ENCODE data around the gene FAM107B.

Gene FAM107B

GRCh38 chr10:14775656-14776055, 959 bp upstream of the FAM107B start:
- no peak for DNase-seq

DNA sequence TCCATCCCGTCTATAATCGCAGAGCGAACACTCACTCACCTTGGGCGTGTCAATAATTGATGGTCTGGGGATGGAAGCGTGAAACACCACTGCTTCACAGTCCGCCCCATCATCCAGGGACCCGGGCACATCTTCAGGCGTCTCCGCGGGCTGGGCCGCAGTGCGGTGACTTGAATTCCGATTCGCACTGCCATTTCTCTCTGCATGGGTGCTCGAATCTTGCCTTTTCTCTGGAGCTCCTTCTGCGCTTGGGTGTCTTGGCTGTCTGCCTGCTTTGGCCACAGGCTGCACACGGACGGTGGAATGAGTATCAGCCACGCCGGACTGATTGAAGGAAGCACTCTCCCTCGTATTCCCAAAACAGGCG, 500 bp downstream of the FAM107B start:
- DNase-seq: no peak

DNA sequence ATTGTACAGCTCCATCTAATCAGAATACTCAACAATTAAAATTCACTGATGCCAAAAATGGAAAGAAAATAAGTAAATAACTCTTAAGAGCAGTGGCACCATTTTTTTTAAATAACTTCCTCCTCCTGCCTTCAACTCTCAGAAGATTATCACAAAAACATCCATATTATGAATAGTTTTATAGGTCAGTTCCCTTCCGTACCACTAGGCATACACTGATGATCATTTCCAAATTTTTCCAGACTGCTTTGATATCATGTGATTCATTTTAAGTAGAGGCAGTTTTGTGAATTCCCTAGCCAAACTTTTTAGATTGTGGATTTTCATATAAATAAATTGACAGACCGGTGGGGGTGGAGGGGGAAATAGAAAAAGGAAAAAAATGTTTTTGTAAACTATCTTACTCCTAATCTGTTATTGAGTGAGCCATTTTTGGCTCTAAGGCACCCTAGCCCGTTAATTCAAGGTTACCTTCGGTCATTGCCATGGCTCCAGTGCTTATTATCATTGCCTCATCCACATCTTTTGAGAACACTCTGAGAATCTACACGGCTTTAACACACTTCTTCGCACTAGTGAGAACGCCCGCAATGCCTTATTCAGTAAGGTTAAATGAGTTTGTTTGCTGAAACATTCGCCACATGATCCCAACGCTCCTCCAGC, 1.0 kb downstream of the FAM107B start:
- no peak for DNase-seq

DNA sequence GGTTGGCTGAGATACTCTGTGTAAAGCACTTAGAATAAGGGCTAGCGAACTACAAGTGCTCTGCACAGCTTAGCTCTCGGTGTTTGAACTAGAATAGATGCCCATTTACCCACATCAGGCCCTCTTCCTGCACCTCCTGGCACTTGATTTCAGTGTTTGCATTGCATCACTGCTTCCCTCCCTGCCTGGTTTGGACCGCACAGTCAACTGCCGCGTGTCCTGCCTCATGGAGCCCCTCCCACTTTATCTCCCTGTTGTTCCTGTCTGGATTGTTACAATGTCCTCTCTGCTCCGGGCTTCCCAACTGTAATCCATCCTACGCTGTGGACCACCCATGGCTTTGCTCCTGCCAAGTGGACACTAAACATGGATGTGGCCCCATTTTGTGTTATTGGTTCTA, 2.3 kb downstream of the FAM107B start:
- DNase-seq: no peak

DNA sequence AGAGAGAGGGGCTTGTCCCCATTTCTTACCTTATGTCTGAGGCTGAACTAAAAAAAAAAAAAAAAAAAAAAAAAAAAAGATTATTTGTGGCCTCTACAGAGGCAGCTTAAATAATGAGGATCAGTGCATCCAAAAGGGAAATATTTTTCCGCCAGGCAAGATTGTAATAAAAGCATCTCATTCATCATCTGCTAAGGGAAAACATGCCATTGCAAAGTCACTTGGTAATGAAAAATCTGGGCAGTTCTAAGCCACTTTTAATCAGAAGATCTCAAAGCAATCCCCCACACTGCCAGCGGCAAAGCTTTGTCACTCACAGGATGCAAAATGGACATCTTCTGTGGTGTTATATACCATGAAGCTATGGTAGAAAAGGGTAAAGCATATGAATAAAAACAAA, 3.8 kb downstream of the FAM107B start:
- no peak for DNase-seq

GRCh38 chr10:14761372-14761771, 13.3 kb downstream of the FAM107B start:
- DNase-seq: no peak

DNA sequence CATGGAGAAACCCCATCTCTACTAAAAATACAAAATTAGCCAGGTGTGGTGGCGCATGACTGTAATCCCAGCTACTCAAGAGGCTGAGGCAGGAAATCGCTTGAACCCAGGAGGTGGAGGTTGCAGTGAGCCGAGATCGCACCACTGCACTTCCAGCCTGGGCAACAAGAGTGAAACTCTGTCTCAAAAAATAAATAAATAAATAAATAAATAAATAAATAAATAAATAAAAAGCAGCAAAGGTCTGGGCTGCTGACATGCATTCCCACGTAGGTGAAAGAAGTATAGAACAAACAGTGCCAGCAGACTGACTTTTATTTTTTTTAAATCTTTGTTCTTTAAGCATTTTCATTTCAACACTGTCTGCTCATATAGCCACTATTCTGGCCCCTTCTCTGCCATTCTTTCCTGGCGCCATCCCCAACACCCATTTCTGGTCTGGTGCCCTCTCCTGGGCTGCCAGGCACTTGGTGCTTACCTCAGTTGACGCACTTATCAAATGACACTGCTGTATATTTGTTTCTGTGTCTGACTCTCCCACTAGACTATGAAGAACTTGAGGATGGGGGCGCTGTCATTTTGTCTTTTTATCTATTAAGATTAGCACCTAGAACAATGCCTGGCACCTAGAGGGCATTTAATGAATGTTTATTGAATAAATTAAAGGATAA, 15.6 kb downstream of the FAM107B start:
- DNase-seq: no peak

DNA sequence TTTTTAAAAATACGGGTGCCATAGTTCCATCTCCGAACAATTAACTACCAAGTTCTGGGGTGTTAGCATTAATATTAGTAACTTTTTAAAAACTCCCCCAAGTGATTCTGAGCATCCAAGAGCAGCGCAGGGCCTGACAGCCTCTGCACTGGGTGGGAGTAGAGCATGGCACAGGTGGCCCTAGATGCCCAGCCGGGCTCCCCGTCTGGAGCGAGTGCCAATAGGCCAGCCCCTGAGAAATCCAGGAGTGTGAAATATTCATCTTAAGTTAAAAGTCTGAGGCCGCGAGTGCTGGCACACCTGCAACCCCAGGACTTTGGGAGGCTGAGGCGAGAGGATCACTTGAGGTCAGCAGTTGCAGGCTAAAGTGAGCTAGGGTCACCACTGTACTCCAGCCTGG, 16.2 kb downstream of the FAM107B start:
- no peak for DNase-seq

- no peak for DNase-seq
Measured at GRCh38 chr10:14757986-14758385, 16.7 kb downstream of the FAM107B start.

GRCh38 chr10:14757394-14757793, 17.3 kb downstream of the FAM107B start:
- no peak for DNase-seq

DNA sequence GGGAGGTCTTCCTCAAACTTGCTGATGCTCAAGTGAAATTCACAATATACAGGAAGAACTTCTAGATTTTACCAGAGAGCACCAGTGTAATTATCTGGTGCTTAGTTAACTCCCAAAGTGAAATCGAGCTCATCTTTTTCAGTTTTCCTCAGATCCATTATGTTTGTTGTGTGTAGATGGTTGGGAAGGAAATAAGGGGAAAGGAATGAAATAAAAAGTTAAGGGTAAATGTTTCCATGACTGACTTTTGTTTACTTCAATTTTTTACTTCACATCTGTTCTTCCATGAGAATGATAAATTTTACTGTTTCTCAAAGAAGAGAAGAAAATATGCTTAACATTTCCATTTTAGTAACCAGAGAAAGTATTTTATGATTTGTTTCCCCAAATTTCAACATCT, 21.3 kb downstream of the FAM107B start:
- no peak for DNase-seq

DNA sequence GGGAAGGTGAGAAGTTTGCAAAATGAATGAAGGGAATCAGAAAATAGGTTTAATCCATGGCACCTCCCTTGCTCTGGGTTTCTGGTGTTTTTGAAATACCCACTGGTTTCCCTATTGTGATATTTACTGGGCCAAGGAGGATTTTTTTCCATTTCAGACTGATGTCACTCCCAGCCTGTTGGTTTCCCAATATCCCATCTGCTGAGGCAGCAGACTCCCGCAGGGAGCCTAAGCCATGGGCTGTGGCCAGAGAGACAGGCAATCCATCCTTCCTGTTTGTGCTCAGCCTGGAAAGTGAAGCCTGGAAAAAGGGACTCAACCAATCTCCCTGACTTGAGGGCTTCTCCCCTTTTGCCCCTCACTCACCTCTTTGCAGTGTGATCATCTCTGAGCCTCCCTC, 22.8 kb downstream of the FAM107B start:
- no peak for DNase-seq

DNA sequence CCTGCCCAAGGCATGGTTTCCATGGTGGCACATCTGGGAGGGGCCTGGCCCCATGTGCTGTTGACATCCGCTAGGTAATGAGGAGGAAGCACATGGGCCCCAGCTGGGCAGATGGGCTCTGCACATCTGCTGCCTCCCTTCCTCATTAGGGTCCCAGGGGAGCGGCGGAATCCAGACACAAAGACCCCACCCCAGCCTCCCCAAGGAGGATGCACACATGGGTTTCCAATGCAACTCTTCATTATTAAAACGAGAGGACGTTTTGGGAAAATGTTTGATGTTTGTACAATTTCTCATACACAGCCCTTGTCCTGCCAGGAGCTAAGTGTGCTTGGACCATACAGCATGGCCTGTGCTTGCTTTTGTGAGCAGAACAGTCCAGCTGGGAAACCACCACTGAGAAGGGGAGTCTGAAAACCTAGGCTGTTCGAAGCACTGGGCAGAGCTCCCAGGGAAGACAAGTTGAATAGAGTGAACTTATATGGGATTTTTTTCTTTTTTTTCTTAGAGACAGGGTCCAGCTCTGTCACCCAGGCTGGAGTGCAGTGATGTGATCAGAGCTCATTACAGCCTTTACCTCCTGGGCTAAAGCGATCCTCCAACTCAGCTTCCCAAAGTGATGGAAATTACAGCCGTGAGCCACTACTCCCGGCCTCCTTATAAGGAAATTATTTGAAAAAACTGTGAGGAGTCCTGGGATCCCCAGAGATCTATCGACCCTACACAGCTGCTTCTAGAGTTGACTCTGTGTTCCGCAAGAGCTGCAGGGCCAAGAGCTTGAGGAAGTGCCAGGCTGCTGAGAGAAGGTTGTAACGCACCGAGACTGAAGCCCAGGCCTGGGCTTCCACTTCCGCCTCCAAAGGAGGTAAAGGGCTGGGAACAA, 23.4 kb downstream of the FAM107B start:
- DNase-seq: peak; percentile 81

DNA sequence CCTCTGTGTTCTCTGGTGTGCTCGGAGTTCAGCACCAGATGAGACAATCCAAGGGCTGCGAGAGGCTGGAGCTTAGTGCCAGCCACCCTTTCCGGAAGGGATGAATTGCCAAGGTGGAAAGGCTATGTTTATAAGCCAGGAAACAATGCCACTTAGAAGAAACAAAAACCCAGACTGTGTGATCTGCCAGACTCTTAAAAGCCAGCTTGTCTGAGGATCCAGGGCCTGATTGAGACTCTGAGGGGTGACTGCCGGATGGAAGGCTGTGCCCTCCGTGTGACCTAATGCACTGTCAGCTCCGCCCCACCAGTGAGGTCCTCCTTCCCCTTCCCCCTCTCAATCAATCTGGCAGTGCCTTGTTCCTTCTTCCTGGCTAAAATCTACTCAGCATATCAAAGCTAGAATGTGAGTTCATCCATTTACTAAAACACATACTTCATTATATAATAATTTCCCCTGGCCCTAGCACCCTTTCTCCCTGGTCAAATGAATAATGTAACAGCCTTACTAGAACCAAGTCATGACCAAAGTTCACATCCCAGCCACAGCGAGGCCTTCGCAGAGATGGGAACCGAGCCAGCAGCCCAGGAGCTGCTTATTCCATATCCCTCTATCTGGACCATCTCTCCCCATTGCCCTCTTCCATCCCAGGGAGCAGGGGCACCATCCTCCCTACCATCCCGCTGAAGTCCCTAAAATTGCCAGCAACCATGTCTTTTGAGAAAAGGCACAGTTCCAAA, 25.5 kb downstream of the FAM107B start:
- DNase-seq: peak; percentile 68

GRCh38 chr10:14748441-14748840, 26.3 kb downstream of the FAM107B start:
- no peak for DNase-seq

DNA sequence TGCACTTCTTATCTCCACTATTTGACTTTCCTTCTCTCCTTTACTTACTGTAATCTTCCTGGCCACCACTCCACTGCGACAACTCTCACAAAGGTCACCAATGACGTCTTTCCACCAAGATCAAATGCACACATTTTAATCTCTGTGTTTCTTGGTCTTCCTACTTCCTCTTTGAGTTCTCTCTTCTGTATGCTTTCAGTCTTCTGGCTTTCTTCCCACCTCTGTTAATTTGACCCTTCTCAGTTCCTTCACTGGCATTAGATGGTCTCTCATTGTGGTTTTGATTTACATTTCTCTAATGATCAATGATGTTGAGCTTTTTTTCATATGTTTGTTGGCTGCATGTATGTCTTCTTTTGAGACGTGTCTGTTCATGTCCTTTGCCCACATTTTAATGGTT, 31.9 kb downstream of the FAM107B start:
- DNase-seq: no peak

- no peak for DNase-seq
Measured at GRCh38 chr10:14742382-14742781, 32.3 kb downstream of the FAM107B start.

GRCh38 chr10:14740684-14741247, 33.9 kb downstream of the FAM107B start:
- DNase-seq: no peak

- DNase-seq: no peak
Measured at GRCh38 chr10:14737808-14738545, 36.7 kb downstream of the FAM107B start.

DNA sequence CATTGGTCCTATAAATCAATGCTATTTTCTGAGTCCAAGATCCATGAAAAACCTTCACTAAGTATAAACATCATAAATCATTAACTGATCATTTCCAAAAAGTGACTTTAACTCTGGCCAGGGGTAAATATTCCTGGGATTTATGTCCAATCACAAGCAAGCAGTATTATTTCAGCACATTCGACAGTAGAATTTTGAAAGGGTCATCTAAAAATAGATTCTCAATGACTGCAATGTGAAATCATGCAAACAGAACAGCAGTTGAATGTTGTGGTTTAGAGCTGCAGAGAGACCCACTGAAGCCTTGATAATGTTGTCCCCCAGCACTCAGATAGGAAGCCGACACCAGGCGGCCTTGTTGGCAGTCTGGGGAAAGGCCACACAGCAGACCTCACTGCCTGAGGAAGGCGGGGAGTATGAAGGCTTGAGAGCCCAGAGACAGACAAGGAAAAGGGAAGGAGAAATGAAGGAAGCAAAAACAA, 38.1 kb downstream of the FAM107B start:
- DNase-seq: peak; percentile 52

DNA sequence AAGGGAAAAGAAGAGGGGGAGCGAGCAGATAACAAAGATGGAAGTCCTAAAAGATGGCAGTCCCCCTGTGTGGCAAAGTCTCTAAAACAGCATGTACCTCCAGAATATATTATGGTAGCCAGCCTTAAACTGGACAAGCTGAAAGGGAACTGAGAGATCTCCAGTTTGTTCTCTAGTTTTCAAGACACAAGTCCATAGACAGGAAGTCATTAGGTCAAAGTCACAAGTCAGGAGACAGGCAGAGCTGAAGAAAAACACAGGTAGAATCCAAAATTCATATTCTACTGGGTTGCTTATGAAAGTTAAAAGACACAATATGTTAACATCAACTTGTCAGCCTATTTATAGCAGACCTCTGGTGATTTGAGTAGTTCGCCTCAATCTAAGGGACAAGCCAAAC, 38.7 kb downstream of the FAM107B start:
- DNase-seq: no peak
